Mesenchymal stem cell (in vitro differentiated cells and primary cell): ENCODE results near the gene ANGPT4.

Experiments used
- DNase-seq: peaks from one replicate; pipeline ENCODE4 v3.0.0-alpha.2; 2013
- H2AFZ ChIP-seq: one replicate; pipeline ENCODE4 v1.6.1; 2013; ENCODE audit warnings: low read depth, mild to moderate bottlenecking, control low read depth, inconsistent platforms, low read length, moderate library complexity
- H2AK5ac ChIP-seq: 2 replicates; pipeline ENCODE4 v1.6.1; 2013; ENCODE audit warnings: low read length, moderate library complexity, mild to moderate bottlenecking, inconsistent platforms; ENCODE audit not compliant: severe bottlenecking
- H2BK120ac ChIP-seq: one replicate; pipeline ENCODE4 v1.6.1; 2013; ENCODE audit warnings: low read depth, mild to moderate bottlenecking, inconsistent platforms, low read length, moderate library complexity
- H2BK12ac ChIP-seq, 2 experiments: one replicate each; pipeline ENCODE4 v1.6.1; 2013; ENCODE audit warnings: inconsistent platforms in 2 of 2, low read length in 2 of 2, mild to moderate bottlenecking in 2 of 2, moderate library complexity in 2 of 2, control low read depth in 1 of 2
- H2BK15ac ChIP-seq: one replicate; pipeline ENCODE4 v1.6.1; 2013; ENCODE audit warnings: mild to moderate bottlenecking, low read depth, inconsistent platforms; ENCODE audit not compliant: poor library complexity, severe bottlenecking
- H2BK5ac ChIP-seq: 2 replicates; pipeline ENCODE4 v1.6.1; 2013; ENCODE audit warnings: low read depth, mild to moderate bottlenecking, low read length, control low read depth, inconsistent platforms; ENCODE audit not compliant: poor library complexity, severe bottlenecking
- H3K14ac ChIP-seq, 2 experiments: one replicate each; pipeline ENCODE4 v1.6.1; 2013; ENCODE audit warnings: inconsistent platforms in 2 of 2, low read length in 2 of 2, control low read depth in 1 of 2, mild to moderate bottlenecking in 1 of 2, moderate library complexity in 1 of 2
- H3K18ac ChIP-seq, 2 experiments: one replicate each; pipeline ENCODE4 v1.6.1; 2013; ENCODE audit warnings: inconsistent platforms in 2 of 2, low read length in 2 of 2, control low read depth in 1 of 2, low read depth in 1 of 2, mild to moderate bottlenecking in 1 of 2
- H3K23ac ChIP-seq, 2 experiments: one replicate each; pipeline ENCODE4 v1.6.1; 2013; ENCODE audit warnings: inconsistent platforms in 2 of 2, low read length in 2 of 2, mild to moderate bottlenecking in 2 of 2, moderate library complexity in 2 of 2, control low read depth in 1 of 2
- H3K27ac ChIP-seq: 2 replicates; pipeline ENCODE4 v1.5.1; 2013; ENCODE audit warnings: mild to moderate bottlenecking, moderate library complexity, low read length, control low read depth, inconsistent platforms; ENCODE audit not compliant: poor library complexity, severe bottlenecking
- H3K27me3 ChIP-seq, 2 experiments: 2 replicates each; pipeline versions ENCODE4 v1.6.1 to v1.7.0; 2013; ENCODE audit warnings: low read length in 2 of 2, mild to moderate bottlenecking in 2 of 2, moderate library complexity in 2 of 2, control low read depth in 1 of 2, inconsistent platforms in 1 of 2; ENCODE audit not compliant: control insufficient read depth in 1 of 2, insufficient read depth in 1 of 2
- H3K36me3 ChIP-seq, 2 experiments: 2 replicates each; pipeline versions ENCODE4 v1.6.1 to v1.7.0; 2013; ENCODE audit warnings: low read length in 2 of 2, control low read depth in 1 of 2, inconsistent platforms in 1 of 2, low read depth in 1 of 2, mild to moderate bottlenecking in 1 of 2; ENCODE audit not compliant: insufficient read depth in 2 of 2, control insufficient read depth in 1 of 2
- H3K4ac ChIP-seq, 2 experiments: one replicate each; pipeline ENCODE4 v1.6.1; 2013; ENCODE audit warnings: inconsistent platforms in 2 of 2, low read length in 2 of 2, mild to moderate bottlenecking in 2 of 2, moderate library complexity in 2 of 2, control low read depth in 1 of 2, low read depth in 1 of 2
- H3K4me1 ChIP-seq: 2 replicates; pipeline ENCODE4 v1.6.1; 2013; ENCODE audit warnings: low read depth, low read length, control low read depth; ENCODE audit not compliant: control insufficient read depth, insufficient read depth
- H3K4me2 ChIP-seq: 2 replicates; pipeline ENCODE4 v1.6.1; 2013; ENCODE audit warnings: low read length, mild to moderate bottlenecking, inconsistent platforms; ENCODE audit not compliant: poor library complexity, severe bottlenecking
- H3K4me3 ChIP-seq, 2 experiments: 2 replicates each; pipeline versions ENCODE4 v1.5.1 to v1.7.0; 2013; ENCODE audit warnings: low read length in 2 of 2, mild to moderate bottlenecking in 2 of 2, control low read depth in 1 of 2, low read depth in 1 of 2; ENCODE audit not compliant: insufficient read depth in 1 of 2
- H3K79me1 ChIP-seq: replicated peaks from 2 replicates; pipeline ENCODE4 v1.6.1; 2013; ENCODE audit warnings: mild to moderate bottlenecking, control low read depth, low read length, inconsistent platforms; ENCODE audit not compliant: poor library complexity, severe bottlenecking
- H3K9ac ChIP-seq: 2 replicates; pipeline ENCODE4 v1.7.0; 2013; ENCODE audit warnings: mild to moderate bottlenecking, low read length, moderate library complexity
- H3K9me3 ChIP-seq: 2 replicates; pipeline ENCODE4 v1.7.0; 2013; ENCODE audit warnings: mild to moderate bottlenecking, low read length; ENCODE audit not compliant: control insufficient read depth
- H4K8ac ChIP-seq: one replicate; pipeline ENCODE4 v1.6.1; 2013; ENCODE audit warnings: inconsistent platforms, mild to moderate bottlenecking, low read length, moderate library complexity
- H4K91ac ChIP-seq: one replicate; pipeline ENCODE4 v1.6.1; 2013; ENCODE audit warnings: mild to moderate bottlenecking, low read length, inconsistent platforms
- WGBS: methylation state at CpG from one replicate; pipeline ENCODE4 v1.1.7; 2013; ENCODE audit warnings: mixed read lengths; 5-methylcytosine and 5-hydroxymethylcytosine counted together

Gene ANGPT4

GRCh38 chr20:931401-931800 lies 15.3 kb upstream of the ANGPT4 start:
- no peaks in the 10 kb centered on the region for H3K79me1 ChIP-seq
- no peak overlapping the region for H3K14ac ChIP-seq
- H2BK5ac ChIP-seq, result no peak overlapping the region
- no peak overlapping the region for H2AK5ac ChIP-seq
- no peak for DNase-seq
- H3K27ac ChIP-seq, result no peak overlapping the region
- no peak overlapping the region for H2BK15ac ChIP-seq
- H3K4me2 ChIP-seq, result no peak overlapping the region
- H3K4me1 ChIP-seq, result no peaks in the 10 kb centered on the region
- no peak overlapping the region for H4K8ac ChIP-seq
- H2BK12ac ChIP-seq, result no peak overlapping the region
- no peak overlapping the region for H3K4ac ChIP-seq
- H4K91ac ChIP-seq, result no peak overlapping the region
- no peaks in the 10 kb centered on the region for H3K36me3 ChIP-seq
- H3K9me3 ChIP-seq, result peaks cover 20% of the 10 kb centered on the region
- no peak overlapping the region for H3K4me3 ChIP-seq
- H3K27me3 ChIP-seq, result peaks cover 0 to 4% of the 10 kb centered on the region in 2 experiments
- no peak overlapping the region for H2AFZ ChIP-seq
- no peak overlapping the region for H3K9ac ChIP-seq
- 0% methylated on average over 1 of the region's 1 CpG for WGBS
- H3K18ac ChIP-seq, result no peak overlapping the region
- no peak overlapping the region for H3K23ac ChIP-seq
- H2BK120ac ChIP-seq, result no peak overlapping the region

- Histone ChIP-seq H3K4me3 (no peak overlapping the region), H2BK12ac (no peak overlapping the region), H3K14ac (no peak overlapping the region), H2BK120ac (no peak overlapping the region), H4K8ac (no peak overlapping the region), H3K9me3 (peaks cover 14% of the 10 kb centered on the region), H3K4me1 (no peaks in the 10 kb centered on the region), H3K36me3 (no peaks in the 10 kb centered on the region), H3K4ac (no peak overlapping the region), H2BK5ac (no peak overlapping the region), H4K91ac (no peak overlapping the region), H3K9ac (no peak overlapping the region), H2AFZ (no peak overlapping the region), H3K23ac (no peak overlapping the region), H3K27ac (no peak overlapping the region), H3K27me3 (peaks cover 0 to 7% of the 10 kb centered on the region in 2 experiments), H3K4me2 (no peak overlapping the region), H3K18ac (no peak overlapping the region), H3K79me1 (no peaks in the 10 kb centered on the region), H2AK5ac (no peak overlapping the region), H2BK15ac (no peak overlapping the region)
- WGBS, result 58% methylated on average over 5 of the region's 6 CpGs
- no peak for DNase-seq
Measured at GRCh38 chr20:926670-927069, 10.5 kb upstream of the ANGPT4 start.

DNA sequence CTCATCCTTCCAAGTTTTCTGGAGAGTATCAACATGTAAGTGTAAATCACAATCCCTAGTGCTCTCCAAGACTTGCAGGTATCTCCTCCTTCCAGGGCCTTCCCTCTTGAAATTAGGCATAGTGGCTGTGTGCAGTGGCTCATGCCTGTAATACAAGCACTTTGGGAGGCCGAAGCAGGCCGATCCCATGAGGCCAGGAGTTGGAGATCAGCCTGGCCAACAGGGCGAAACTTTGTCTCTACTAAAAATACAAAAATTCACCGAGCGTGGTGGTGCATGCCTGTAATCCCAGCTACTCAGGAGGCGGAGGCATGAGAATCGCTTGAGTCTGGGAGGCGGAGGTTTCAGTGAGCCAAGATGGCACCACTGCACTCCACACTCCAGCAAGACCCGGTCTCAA lies 9.4 kb upstream of the ANGPT4 start:
- DNase-seq, result no peak
- Histone ChIP-seq H3K4ac (no peak overlapping the region), H3K36me3 (no peaks in the 10 kb centered on the region), H2BK15ac (no peak overlapping the region), H3K27me3 (peaks cover 0 to 7% of the 10 kb centered on the region in 2 experiments), H3K27ac (no peak overlapping the region), H3K23ac (no peak overlapping the region), H2BK120ac (no peak overlapping the region), H4K91ac (no peak overlapping the region), H2AK5ac (no peak overlapping the region), H3K9me3 (peaks cover 8% of the 10 kb centered on the region), H3K14ac (no peak overlapping the region), H3K4me3 (no peak overlapping the region), H2BK5ac (no peak overlapping the region), H2AFZ (no peak overlapping the region), H2BK12ac (no peak overlapping the region), H3K4me2 (no peak overlapping the region), H3K4me1 (no peaks in the 10 kb centered on the region), H3K18ac (no peak overlapping the region), H3K79me1 (no peaks in the 10 kb centered on the region), H3K9ac (no peak overlapping the region), H4K8ac (no peak overlapping the region)
- WGBS, result 89% methylated on average over 4 of the region's 9 CpGs

- no peak overlapping the region for H2AK5ac ChIP-seq
- no peak overlapping the region for H3K4me2 ChIP-seq
- no peak overlapping the region for H3K27ac ChIP-seq
- H2BK5ac ChIP-seq, result no peak overlapping the region
- no peak overlapping the region for H3K4ac ChIP-seq
- no peak overlapping the region for H4K8ac ChIP-seq
- H2BK15ac ChIP-seq, result no peak overlapping the region
- no peak overlapping the region for H3K23ac ChIP-seq
- no peak overlapping the region for H3K14ac ChIP-seq
- no peak overlapping the region for H3K9ac ChIP-seq
- no peak overlapping the region for H3K18ac ChIP-seq
- H3K9me3 ChIP-seq, result peaks cover 4% of the 10 kb centered on the region
- no peaks in the 10 kb centered on the region for H3K79me1 ChIP-seq
- H3K36me3 ChIP-seq, result no peaks in the 10 kb centered on the region
- H2BK120ac ChIP-seq, result no peak overlapping the region
- H2AFZ ChIP-seq, result no peak overlapping the region
- no peaks in the 10 kb centered on the region for H3K4me1 ChIP-seq
- no peak overlapping the region for H4K91ac ChIP-seq
- peaks cover 0 to 10% of the 10 kb centered on the region in 2 experiments for H3K27me3 ChIP-seq
- H2BK12ac ChIP-seq, result no peak overlapping the region
- DNase-seq, result no peak
- H3K4me3 ChIP-seq, result no peak overlapping the region
Measured at GRCh38 chr20:924639-925038, 8.5 kb upstream of the ANGPT4 start.
